GM12892 (cell line): ENCODE measurements around the gene GPS2.

ENCODE experiments used
- POLR2AphosphoS5 ChIP-seq: IDR thresholded peaks from 2 replicates; pipeline ENCODE4 v1.6.1; 2011; ENCODE audit warnings: low read depth, low read length, control low read depth
- TAF1 ChIP-seq: IDR thresholded peaks from 2 replicates; pipeline ENCODE4 v1.6.1; 2011; ENCODE audit warnings: low read depth, mild to moderate bottlenecking, control low read depth, low read length, borderline replicate concordance

GRCh38 chr17:7304179-7304578, 11.0 kb downstream of the GPS2 start:
- TF ChIP-seq TAF1 (no peak), POLR2AphosphoS5 (no peak)
